GM19467 (cell line): Measurements from ENCODE around the gene BUD23.
"Not testable (repeated sequence)": the region's sequence is repeated elsewhere in the genome, so short reads cannot be mapped to it uniquely, and the experiment has no call there.

Experiments
- ATAC-seq: cut with Tn5 transposase; IDR thresholded peaks from one replicate; pipeline ENCODE4 v1.9.1; 2021; ENCODE audit warnings: mild to moderate bottlenecking, moderate library complexity; ENCODE audit not compliant: unreplicated experiment

Gene BUD23

GRCh38 chr7:73668103-73668885 is 15.1 kb upstream of the BUD23 start:
- no peak for ATAC-seq

GRCh38 chr7:73668886-73669230 is 14.5 kb upstream of the BUD23 start:
- ATAC-seq: no peak

- no peak for ATAC-seq
Observed at GRCh38 chr7:73669288-73669701, 14.1 kb upstream of the BUD23 start.

- no peak for ATAC-seq
Observed at GRCh38 chr7:73669858-73670385, 13.5 kb upstream of the BUD23 start.

- no peak for ATAC-seq
Observed at GRCh38 chr7:73671322-73671661, 12.1 kb upstream of the BUD23 start.

- ATAC-seq: no peak
Observed at GRCh38 chr7:73671857-73672445, 11.4 kb upstream of the BUD23 start.

GRCh38 chr7:73674468-73675124 is 8.8 kb upstream of the BUD23 start:
- no peak for ATAC-seq

- ATAC-seq: not testable (repeated sequence)
Observed at GRCh38 chr7:73676062-73676461, 7.3 kb upstream of the BUD23 start.

GRCh38 chr7:73678862-73679261 is 4.5 kb upstream of the BUD23 start:
- ATAC-seq: no peak

GRCh38 chr7:73679709-73680108 is 3.7 kb upstream of the BUD23 start:
- no peak for ATAC-seq

GRCh38 chr7:73680501-73680900 is 2.9 kb upstream of the BUD23 start:
- ATAC-seq: no peak

GRCh38 chr7:73681031-73681430 is 2.4 kb upstream of the BUD23 start:
- ATAC-seq: no peak

GRCh38 chr7:73682745-73683055 is 697 bp upstream of the BUD23 start:
- ATAC-seq: peak; percentile 5

GRCh38 chr7:73683788-73684693 is 644 bp downstream of the BUD23 start:
- no peak for ATAC-seq

GRCh38 chr7:73685311-73685710 is 1.9 kb downstream of the BUD23 start:
- no peak for ATAC-seq

- ATAC-seq: no peak
Observed at GRCh38 chr7:73688288-73688687, 4.9 kb downstream of the BUD23 start.

GRCh38 chr7:73690646-73691045 is 7.2 kb downstream of the BUD23 start:
- no peak for ATAC-seq

GRCh38 chr7:73696372-73696771 is 13.0 kb downstream of the BUD23 start:
- no peak for ATAC-seq

GRCh38 chr7:73698410-73698809 is 15.0 kb downstream of the BUD23 start:
- no peak for ATAC-seq

GRCh38 chr7:73699370-73700068 is 16.1 kb downstream of the BUD23 start:
- ATAC-seq: no peak

GRCh38 chr7:73700069-73700423 is 16.6 kb downstream of the BUD23 start:
- no peak for ATAC-seq
